Ascending aorta (tissue), 2 donors: ENCODE results near the gene GDPD1. TPM values are rescaled to one million over a fixed set of nuclear protein-coding genes. Genes with fewer than 3 reads are reported as not detected.
"Not testable (repeated sequence)": the region's sequence is repeated elsewhere in the genome, so short reads cannot be mapped to it uniquely, and the experiment has no call there.

Experiments
- DNase-seq, 2 donors: peaks; one replicate each; pipeline ENCODE4 v3.0.0-alpha.2; 2019; ENCODE audit warnings: low spot score in 2 of 2
- H3K27ac ChIP-seq, 2 donors: fragments of 200-600 bp; sonication (generic); one replicate each; pipeline ENCODE4 v1.5.1; 2016 to 2017; ENCODE audit warnings: mild to moderate bottlenecking in 1 of 2
- H3K27me3 ChIP-seq: fragments of 200-600 bp; sonication (generic); one replicate; pipeline ENCODE4 v1.5.1; 2017
- H3K36me3 ChIP-seq, 2 donors: fragments of 200-600 bp; sonication (generic); one replicate each; pipeline ENCODE4 v1.5.1; 2016
- H3K4me1 ChIP-seq, 2 donors: fragments of 200-600 bp; sonication (generic); one replicate each; pipeline ENCODE4 v1.5.1; 2016 to 2017; ENCODE audit warnings: mild to moderate bottlenecking in 1 of 2
- H3K4me3 ChIP-seq, 2 donors: fragments of 200-600 bp; sonication (generic); one replicate each; pipeline ENCODE4 v1.5.1; 2016 to 2017; ENCODE audit warnings: mild to moderate bottlenecking in 1 of 2
- H3K9me3 ChIP-seq, 2 donors: fragments of 200-600 bp; sonication (generic); one replicate each; pipeline ENCODE4 v1.5.1; 2016
- intact Hi-C: fragments of 100-400 bp; cut with DNase I; formaldehyde crosslinking; loops from one replicate; pipeline ENCODE4 v1.15.1; 2023
- total RNA-seq: library from RNA; depleted of rRNA; stranded (reverse); fragments of >200 nt; gene quantifications from one replicate; pipeline ENCODE4 v1.1.0, GENCODE V29; 2016
- TF ChIP-seq, protein P1 (sequence below), 3 experiments: fragments of 200-600 bp in 2 of 3; fragments of 450-650 bp in 1 of 3; sonication (generic) in 2 of 3; IDR thresholded peaks; one replicate each; pipeline ENCODE4 v1.5.1; 2016 to 2019; ENCODE audit warnings: antibody characterized with exemption in 3 of 3, mild to moderate bottlenecking in 1 of 3, moderate library complexity in 1 of 3

The GDPD1 gene
- total RNA-seq, 1 donor from 2014 or later = not detected

GRCh38 chr17:59300941-59301340 lies 80.6 kb downstream of the GDPD1 start:
- intact Hi-C loops = no loop called here
- Histone ChIP-seq H3K27ac (no peak overlapping the region), H3K4me1 (no peaks in the 10 kb centered on the region)

DNA sequence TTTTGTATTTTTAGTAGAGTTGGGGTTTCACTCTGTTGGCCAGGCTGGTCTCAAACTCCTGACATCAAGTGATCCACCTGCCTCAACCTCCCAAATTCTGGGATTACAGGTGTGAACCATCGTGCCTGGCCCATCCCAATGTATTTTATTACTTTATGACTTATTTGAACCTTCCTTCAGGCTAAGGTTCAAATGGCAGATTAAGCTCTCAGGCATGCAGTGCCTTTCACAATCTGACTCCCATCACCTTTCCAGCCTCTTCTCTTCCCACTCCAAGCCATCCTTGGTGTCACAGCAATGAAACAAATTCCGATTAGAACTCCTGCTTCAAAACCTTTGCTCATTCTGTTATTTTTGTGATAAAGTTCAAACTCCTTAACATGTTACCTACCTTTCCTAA lies 84.5 kb downstream of the GDPD1 start:
- TF ChIP-seq, protein P1, sequence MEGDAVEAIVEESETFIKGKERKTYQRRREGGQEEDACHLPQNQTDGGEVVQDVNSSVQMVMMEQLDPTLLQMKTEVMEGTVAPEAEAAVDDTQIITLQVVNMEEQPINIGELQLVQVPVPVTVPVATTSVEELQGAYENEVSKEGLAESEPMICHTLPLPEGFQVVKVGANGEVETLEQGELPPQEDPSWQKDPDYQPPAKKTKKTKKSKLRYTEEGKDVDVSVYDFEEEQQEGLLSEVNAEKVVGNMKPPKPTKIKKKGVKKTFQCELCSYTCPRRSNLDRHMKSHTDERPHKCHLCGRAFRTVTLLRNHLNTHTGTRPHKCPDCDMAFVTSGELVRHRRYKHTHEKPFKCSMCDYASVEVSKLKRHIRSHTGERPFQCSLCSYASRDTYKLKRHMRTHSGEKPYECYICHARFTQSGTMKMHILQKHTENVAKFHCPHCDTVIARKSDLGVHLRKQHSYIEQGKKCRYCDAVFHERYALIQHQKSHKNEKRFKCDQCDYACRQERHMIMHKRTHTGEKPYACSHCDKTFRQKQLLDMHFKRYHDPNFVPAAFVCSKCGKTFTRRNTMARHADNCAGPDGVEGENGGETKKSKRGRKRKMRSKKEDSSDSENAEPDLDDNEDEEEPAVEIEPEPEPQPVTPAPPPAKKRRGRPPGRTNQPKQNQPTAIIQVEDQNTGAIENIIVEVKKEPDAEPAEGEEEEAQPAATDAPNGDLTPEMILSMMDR (IDR thresholded peaks at IDR 0.05) = no peak

More at GRCh38 chr17:59300941-59301340, 80.6 kb downstream of the GDPD1 start:
- Histone ChIP-seq H3K27me3 (no peaks in the 10 kb centered on the region), H3K4me3 (no peak overlapping the region), H3K36me3 (no peaks in the 10 kb centered on the region), H3K9me3 (no peaks in the 10 kb centered on the region)
- TF ChIP-seq, protein P1 (IDR thresholded peaks at IDR 0.05) = no peak
- DNase-seq = no peak

GRCh38 chr17:59310263-59310920 lies 90.1 kb downstream of the GDPD1 start:
- H3K9me3 ChIP-seq = no peaks in the 10 kb centered on the region
- no peaks in the 10 kb centered on the region for H3K36me3 ChIP-seq
- no peak overlapping the region for H3K4me3 ChIP-seq
- DNase-seq = no peak
- no peaks in the 10 kb centered on the region for H3K27me3 ChIP-seq
- TF ChIP-seq, protein P1 (IDR thresholded peaks at IDR 0.05) = no peak
- peaks cover 0 to 6% of the 10 kb centered on the region in 2 donors for H3K4me1 ChIP-seq
- H3K27ac ChIP-seq = no peak overlapping the region
- intact Hi-C loops = loop anchor here (2.0 kb wide), 1 partner anchor 254 kb away; the partner anchor contains the start of gene DHX40

More for the DNA sequence above, 84.5 kb downstream of the GDPD1 start:
- Histone ChIP-seq H3K4me1 (no peaks in the 10 kb centered on the region), H3K27ac (no peak overlapping the region), H3K9me3 (no peaks in the 10 kb centered on the region), H3K36me3 (no peaks in the 10 kb centered on the region), H3K27me3 (no peaks in the 10 kb centered on the region), H3K4me3 (no peak overlapping the region)
- intact Hi-C loops = no loop called here
- DNase-seq = no peak

DNA sequence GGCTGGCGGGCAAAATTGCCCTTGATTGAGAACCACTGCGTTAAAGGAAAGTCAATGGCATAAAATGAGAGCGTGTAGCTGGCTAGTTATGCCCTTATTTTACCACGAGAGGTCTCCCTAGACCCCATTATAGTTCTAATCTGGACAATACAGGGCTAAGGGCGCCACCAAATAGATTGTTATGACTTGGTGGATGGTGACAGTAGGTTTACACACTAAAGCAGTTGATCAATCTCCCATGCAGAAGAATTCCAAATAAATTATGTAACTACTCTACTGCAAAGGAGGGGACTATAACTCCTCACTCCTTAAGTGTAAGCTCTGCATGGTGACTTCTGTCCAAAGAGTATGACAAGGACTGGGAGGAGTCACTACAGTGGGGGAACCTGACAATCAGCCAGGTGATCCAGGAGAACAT lies 90.7 kb downstream of the GDPD1 start:
- Histone ChIP-seq H3K27ac (peak overlapping the region in 1 of 2 donors; percentile 3), H3K36me3 (no peaks in the 10 kb centered on the region), H3K27me3 (no peaks in the 10 kb centered on the region), H3K4me1 (peaks cover 0 to 6% of the 10 kb centered on the region in 2 donors), H3K9me3 (no peaks in the 10 kb centered on the region), H3K4me3 (no peak overlapping the region)
- intact Hi-C loops = loop anchor here (1.0 to 2.0 kb wide), 3 partner anchors 130 to 254 kb away; partner anchors contain the start of gene DHX40
- TF ChIP-seq, protein P1 (IDR thresholded peaks at IDR 0.05) = peak; percentile 77 to 89 (median 80)
- peak in 1 of 2 donors; percentile 69 for DNase-seq

DNA sequence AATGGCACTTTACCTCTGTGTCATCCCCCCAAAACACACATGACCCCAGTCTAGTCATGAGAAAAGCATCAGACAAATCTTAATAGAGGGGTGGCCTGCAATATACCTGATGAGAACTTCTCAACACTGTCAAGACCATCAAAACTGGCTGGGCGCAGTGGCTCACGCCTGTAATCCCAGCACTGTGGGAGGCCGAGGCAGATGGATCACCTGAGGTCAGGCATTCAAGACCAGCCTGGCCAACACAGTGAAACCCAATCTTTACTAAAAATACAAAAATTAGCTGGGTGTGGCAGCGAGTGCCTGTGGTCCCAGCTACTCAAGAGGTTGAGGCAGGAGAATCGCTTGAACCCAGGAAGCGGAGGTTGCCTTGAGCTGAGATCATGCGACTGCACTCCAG lies 91.2 kb downstream of the GDPD1 start:
- not testable (repeated sequence) for DNase-seq, H3K4me3 ChIP-seq, H3K36me3 ChIP-seq, H3K27me3 ChIP-seq, H3K9me3 ChIP-seq, H3K4me1 ChIP-seq
- intact Hi-C loops = loop anchor here (1.0 to 2.0 kb wide), 3 partner anchors 130 to 253 kb away; partner anchors contain the start of gene DHX40
- peak overlapping the region; percentile 3 to 10 for H3K27ac ChIP-seq

DNA sequence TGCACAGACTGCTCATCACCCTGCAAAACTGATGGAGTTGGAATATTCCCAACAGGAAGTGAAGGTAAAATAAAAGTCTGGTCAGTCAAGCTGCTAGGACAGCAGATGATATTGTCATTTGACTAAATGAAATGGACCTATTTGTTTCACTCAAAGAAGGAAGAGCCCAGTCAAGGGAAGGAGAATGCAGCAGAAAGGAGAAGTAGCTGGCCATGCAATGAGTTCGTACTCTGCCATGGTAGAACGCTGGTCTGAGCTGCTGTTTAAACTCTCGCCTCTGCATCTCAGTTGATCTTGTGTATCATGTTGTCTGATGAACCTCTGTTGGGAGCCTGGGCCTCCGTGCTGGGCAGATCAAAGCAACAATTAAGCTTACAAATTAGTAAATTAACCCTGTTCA lies 95.6 kb downstream of the GDPD1 start:
- H3K9me3 ChIP-seq = no peaks in the 10 kb centered on the region
- H3K36me3 ChIP-seq = no peaks in the 10 kb centered on the region
- no peak for DNase-seq
- no peaks in the 10 kb centered on the region for H3K27me3 ChIP-seq
- no peak overlapping the region for H3K27ac ChIP-seq
- H3K4me3 ChIP-seq = no peak overlapping the region
- TF ChIP-seq, protein P1 (IDR thresholded peaks at IDR 0.05) = no peak
- peaks cover 0 to 6% of the 10 kb centered on the region in 2 donors for H3K4me1 ChIP-seq
- intact Hi-C loops = no loop called here
